Gastroesophageal sphincter (tissue), 3 donors: Measurements from ENCODE around the gene ZGRF1.

Experiments used
- CTCF ChIP-seq, 4 experiments: fragments of 200-600 bp in 2 of 4; fragments of 450-650 bp in 2 of 4; sonication (generic) in 1 of 4; IDR thresholded peaks; one replicate each; pipeline ENCODE4 v1.5.1; 2017 to 2019; ENCODE audit warnings: antibody characterized with exemption in 4 of 4, mild to moderate bottlenecking in 2 of 4, moderate library complexity in 2 of 4
- POLR2A ChIP-seq, 2 donors: fragments of 450-650 bp; IDR thresholded peaks; one replicate each; pipeline ENCODE4 v1.6.1; 2017; ENCODE audit warnings: antibody characterized with exemption in 2 of 2, mild to moderate bottlenecking in 2 of 2, moderate library complexity in 1 of 2
- POLR2AphosphoS5 ChIP-seq: sonication (generic); formaldehyde crosslinking; IDR thresholded peaks from one replicate; pipeline ENCODE4 v1.6.1; 2017; ENCODE audit warnings: antibody characterized with exemption

GRCh38 chr4:112592717-112593116 lies 44.0 kb downstream of the ZGRF1 start:
- TF ChIP-seq CTCF (IDR thresholded peaks at IDR 0.05) (no peak), POLR2A (IDR thresholded peaks at IDR 0.05) (no peak), POLR2AphosphoS5 (no peak)
